Sciatic nerve (tissue), 2 donors: Measurements from ENCODE around the gene CNKSR2. TPM values are rescaled to one million over a fixed set of nuclear protein-coding genes. Genes with fewer than 3 reads are reported as not detected.
"Not testable (repeated sequence)": the region's sequence is repeated elsewhere in the genome, so short reads cannot be mapped to it uniquely, and the experiment has no call there.

Source experiments
- ATAC-seq: fragments of 200-7000 bp; cut with Tn5 transposase; one replicate; pipeline ENCODE4 v1.9.1; 2020; ENCODE audit warnings: mild to moderate bottlenecking, moderate library complexity
- DNase-seq: peaks from one replicate; pipeline ENCODE4 v3.0.0-alpha.2; 2020; ENCODE audit warnings: low spot score
- intact Hi-C: fragments of 100-400 bp; cut with DNase I; formaldehyde crosslinking; loops from one replicate; pipeline ENCODE4 v1.14.2; 2022
- total RNA-seq: library from RNA; stranded (reverse); fragmentation: NEBNext Ultra II Directional; extraction: Animal tissue kit (Norgen Biotek cat#: 25700); gene quantifications from one replicate; pipeline ENCODE4 v1.2.1, GENCODE V29; 2021
- donor health status: DM: no; HTN: no; CAD: no.
- donor health status: DM: no; HTN: no; CAD: no.

CNKSR2 gene
- total RNA-seq, 1 donor from 2014 or later, result 16.8 TPM

- intact Hi-C loops, result no loop called here
- no peak for ATAC-seq
- no peak for DNase-seq
Observed at GRCh38 chrX:21427086-21427485, 52.9 kb downstream of the CNKSR2 start.

- intact Hi-C loops, result no loop called here
- ATAC-seq, result no peak
- DNase-seq, result no peak
Observed at GRCh38 chrX:21437036-21437435, 62.8 kb downstream of the CNKSR2 start.

- ATAC-seq (no peak), DNase-seq (no peak)
- intact Hi-C loops, result no loop called here
Observed at GRCh38 chrX:21438792-21439191, 64.6 kb downstream of the CNKSR2 start.

- no peak for ATAC-seq
- DNase-seq, result no peak
- intact Hi-C loops, result no loop called here
Observed at GRCh38 chrX:21440911-21441310, 66.7 kb downstream of the CNKSR2 start.

- DNase-seq (no peak), ATAC-seq (no peak)
- intact Hi-C loops, result no loop called here
Observed at GRCh38 chrX:21457718-21458117, 83.5 kb downstream of the CNKSR2 start.

GRCh38 chrX:21469071-21469470, 94.9 kb downstream of the CNKSR2 start:
- intact Hi-C loops, result no loop called here
- DNase-seq (no peak), ATAC-seq (no peak)

- intact Hi-C loops, result no loop called here
Observed at GRCh38 chrX:21476909-21477308, 102.7 kb downstream of the CNKSR2 start.

GRCh38 chrX:21479695-21480270, 105.6 kb downstream of the CNKSR2 start:
- DNase-seq, result no peak
- intact Hi-C loops, result no loop called here
- peak; percentile 68 for ATAC-seq

More at GRCh38 chrX:21476909-21477308, 102.7 kb downstream of the CNKSR2 start:
- ATAC-seq (no peak), DNase-seq (no peak)

GRCh38 chrX:21481761-21482160, 107.5 kb downstream of the CNKSR2 start:
- DNase-seq (no peak), ATAC-seq (no peak)
- intact Hi-C loops, result no loop called here

- intact Hi-C loops, DNase-seq, ATAC-seq: not testable (repeated sequence)
Observed at GRCh38 chrX:21484051-21484450, 109.8 kb downstream of the CNKSR2 start.

- ATAC-seq (no peak), DNase-seq (no peak)
- intact Hi-C loops, result no loop called here
Observed at GRCh38 chrX:21487832-21488231, 113.6 kb downstream of the CNKSR2 start.

- intact Hi-C loops, result no loop called here
- DNase-seq, result no peak
- no peak for ATAC-seq
Observed at GRCh38 chrX:21490341-21490740, 116.1 kb downstream of the CNKSR2 start.

- ATAC-seq, result no peak
- intact Hi-C loops, result no loop called here
- no peak for DNase-seq
Observed at GRCh38 chrX:21493226-21493830, 119.1 kb downstream of the CNKSR2 start.

- no peak for DNase-seq
- intact Hi-C loops, result no loop called here
- no peak for ATAC-seq
Observed at GRCh38 chrX:21503593-21503992, 129.4 kb downstream of the CNKSR2 start.

- intact Hi-C loops, result no loop called here
- ATAC-seq, result no peak
- no peak for DNase-seq
Observed at GRCh38 chrX:21509912-21510311, 135.7 kb downstream of the CNKSR2 start.

- DNase-seq (no peak), ATAC-seq (no peak)
- intact Hi-C loops, result no loop called here
Observed at GRCh38 chrX:21524008-21524407, 149.8 kb downstream of the CNKSR2 start.

- intact Hi-C loops, result no loop called here
- no peak for DNase-seq
- no peak for ATAC-seq
Observed at GRCh38 chrX:21528076-21528475, 153.9 kb downstream of the CNKSR2 start.

GRCh38 chrX:21529771-21530170, 155.6 kb downstream of the CNKSR2 start:
- intact Hi-C loops, result no loop called here
- DNase-seq, result no peak
- ATAC-seq, result no peak

- intact Hi-C loops, result loop anchor here (5.0 kb wide), 1 partner anchor 1833 kb away; no protein-coding TSS in a partner anchor
- not testable (repeated sequence) for ATAC-seq, DNase-seq
Observed at GRCh38 chrX:21544642-21545041, 170.4 kb downstream of the CNKSR2 start.

- intact Hi-C loops, result no loop called here
- no peak for ATAC-seq
- no peak for DNase-seq
Observed at GRCh38 chrX:21559417-21559816, 185.2 kb downstream of the CNKSR2 start.

GRCh38 chrX:21565025-21565424, 190.8 kb downstream of the CNKSR2 start:
- ATAC-seq, result no peak
- intact Hi-C loops, result no loop called here
- DNase-seq, result no peak
